Stomach (tissue), 9 donors: Measurements from ENCODE around the gene CLDN20. TPM values are rescaled to one million over a fixed set of nuclear protein-coding genes. Genes with fewer than 3 reads are reported as not detected.

Source experiments
- DNase-seq, 2 donors: peaks; one replicate each; pipeline versions ENCODE4 v3.0.0 to v3.0.0-alpha.2; 2013 to 2019
- H3K27ac ChIP-seq, 5 donors: fragments of 200-600 bp in 4 of 5; sonication (generic) in 4 of 5; one replicate each; pipeline ENCODE4 v1.5.1; 2013 to 2019; ENCODE audit warnings: mild to moderate bottlenecking in 1 of 5, moderate library complexity in 1 of 5
- H3K27me3 ChIP-seq, 3 donors: fragments of 200-600 bp; sonication (generic); one replicate each; pipeline ENCODE4 v1.5.1; 2017 to 2019; ENCODE audit warnings: mixed run types in 1 of 3
- H3K36me3 ChIP-seq, 4 donors: fragments of 200-600 bp; sonication (generic); 1 replicate in 3 of 4; 2 replicates in 1 of 4; pipeline ENCODE4 v1.5.1; 2016 to 2019
- H3K4me1 ChIP-seq, 4 donors: fragments of 200-600 bp; sonication (generic); one replicate each; pipeline ENCODE4 v1.5.1; 2016 to 2019
- H3K4me3 ChIP-seq, 4 donors: fragments of 200-600 bp; sonication (generic) in 3 of 4; one replicate each; pipeline ENCODE4 v1.5.1; 2016 to 2019; ENCODE audit warnings: mild to moderate bottlenecking in 1 of 4
- H3K9me3 ChIP-seq, 4 donors: fragments of 200-600 bp; sonication (generic); one replicate each; pipeline ENCODE4 v1.5.1; 2016 to 2019
- EP300 ChIP-seq: sonication (generic); formaldehyde crosslinking; IDR thresholded peaks from one replicate; pipeline ENCODE4 v1.6.1; 2017; ENCODE audit warnings: antibody characterized with exemption
- POLR2A ChIP-seq, 4 donors: fragments of 450-650 bp; IDR thresholded peaks; one replicate each; pipeline ENCODE4 v1.6.1; 2016; ENCODE audit warnings: antibody characterized with exemption in 4 of 4, control low read depth in 2 of 4, mild to moderate bottlenecking in 1 of 4, moderate library complexity in 1 of 4
- POLR2AphosphoS5 ChIP-seq, 3 donors: sonication (generic); formaldehyde crosslinking; IDR thresholded peaks; one replicate each; pipeline ENCODE4 v1.6.1; 2016; ENCODE audit warnings: antibody characterized with exemption in 3 of 3
- WGBS, 5 donors: extraction: QIAGEN DNeasy Blood & Tissue Kit in 3 of 5; methylation state at CpG; one replicate each; pipeline versions ENCODE4 v1.1.5 to v1.1.7; 2013 to 2018; 5-methylcytosine and 5-hydroxymethylcytosine counted together
- intact Hi-C: fragments of 100-400 bp; cut with DNase I; formaldehyde crosslinking; loops from one replicate; pipeline ENCODE4 v1.15.1; 2023; ENCODE audit warnings: low total_unique reads
- polyA plus RNA-seq, 3 donors: library from polyadenylated mRNA; stranded (reverse); fragments of 200-250 nt; gene quantifications; one replicate each; pipeline ENCODE4 v1.2.3, GENCODE V29; 2013
- total RNA-seq, 5 donors: library from RNA; depleted of rRNA; stranded (reverse); fragments of >200 nt; gene quantifications; one replicate each; pipeline versions ENCODE4 v1.1.0 to v1.2.3, GENCODE V29; 2014 to 2016
- TF ChIP-seq, protein P1 (sequence below), 7 experiments: fragments of 450-650 bp in 4 of 7; fragments of 200-600 bp in 3 of 7; sonication (generic) in 3 of 7; IDR thresholded peaks; one replicate each; pipeline ENCODE4 v1.5.1; 2016 to 2019; ENCODE audit warnings: antibody characterized with exemption in 7 of 7, control low read depth in 2 of 7, mild to moderate bottlenecking in 1 of 7
- donor health status: healthy with polysubstance abuse.
- donor health status: Bipolar disorder and iron deficiency.
- donor health status: healthy.

Gene CLDN20
- total and polyA plus RNA-seq, 8 donors = not detected

DNA sequence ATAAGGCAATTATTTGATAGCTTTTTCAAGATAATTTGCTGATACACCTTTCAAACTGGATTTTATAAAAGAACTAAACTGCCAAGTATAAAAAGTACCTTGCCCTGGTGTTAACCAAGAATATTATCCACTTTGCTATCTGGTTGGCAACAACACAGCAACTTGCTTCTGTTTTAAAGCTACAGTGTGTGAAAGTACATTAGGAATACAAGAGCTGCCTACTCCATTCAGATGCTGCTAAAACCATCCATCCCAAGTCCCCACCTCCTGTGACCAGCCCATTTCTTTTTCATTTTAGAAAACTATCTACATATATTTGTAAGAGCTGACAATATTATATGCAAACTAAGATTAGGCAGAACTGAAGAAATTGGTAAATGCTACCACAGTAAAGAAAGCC, 12.8 kb downstream of the CLDN20 start:
- TF ChIP-seq POLR2AphosphoS5 (IDR thresholded peaks at IDR 0.05) = no peak
- TF ChIP-seq POLR2A (IDR thresholded peaks at IDR 0.05) = no peak
- no peak for TF ChIP-seq EP300
- TF ChIP-seq, protein P1, sequence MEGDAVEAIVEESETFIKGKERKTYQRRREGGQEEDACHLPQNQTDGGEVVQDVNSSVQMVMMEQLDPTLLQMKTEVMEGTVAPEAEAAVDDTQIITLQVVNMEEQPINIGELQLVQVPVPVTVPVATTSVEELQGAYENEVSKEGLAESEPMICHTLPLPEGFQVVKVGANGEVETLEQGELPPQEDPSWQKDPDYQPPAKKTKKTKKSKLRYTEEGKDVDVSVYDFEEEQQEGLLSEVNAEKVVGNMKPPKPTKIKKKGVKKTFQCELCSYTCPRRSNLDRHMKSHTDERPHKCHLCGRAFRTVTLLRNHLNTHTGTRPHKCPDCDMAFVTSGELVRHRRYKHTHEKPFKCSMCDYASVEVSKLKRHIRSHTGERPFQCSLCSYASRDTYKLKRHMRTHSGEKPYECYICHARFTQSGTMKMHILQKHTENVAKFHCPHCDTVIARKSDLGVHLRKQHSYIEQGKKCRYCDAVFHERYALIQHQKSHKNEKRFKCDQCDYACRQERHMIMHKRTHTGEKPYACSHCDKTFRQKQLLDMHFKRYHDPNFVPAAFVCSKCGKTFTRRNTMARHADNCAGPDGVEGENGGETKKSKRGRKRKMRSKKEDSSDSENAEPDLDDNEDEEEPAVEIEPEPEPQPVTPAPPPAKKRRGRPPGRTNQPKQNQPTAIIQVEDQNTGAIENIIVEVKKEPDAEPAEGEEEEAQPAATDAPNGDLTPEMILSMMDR (IDR thresholded peaks at IDR 0.05) = no peak
- Histone ChIP-seq H3K27ac (peak overlapping the region in 1 of 5 donors; percentile 29), H3K36me3 (peaks cover 0 to 8% (median 3%) of the 10 kb centered on the region in 4 donors), H3K27me3 (no peaks in the 10 kb centered on the region), H3K9me3 (no peaks in the 10 kb centered on the region), H3K4me3 (no peak overlapping the region), H3K4me1 (peaks cover 0 to 57% (median 29%) of the 10 kb centered on the region in 4 donors)
- intact Hi-C loops = no loop called here
- no peak for DNase-seq

DNA sequence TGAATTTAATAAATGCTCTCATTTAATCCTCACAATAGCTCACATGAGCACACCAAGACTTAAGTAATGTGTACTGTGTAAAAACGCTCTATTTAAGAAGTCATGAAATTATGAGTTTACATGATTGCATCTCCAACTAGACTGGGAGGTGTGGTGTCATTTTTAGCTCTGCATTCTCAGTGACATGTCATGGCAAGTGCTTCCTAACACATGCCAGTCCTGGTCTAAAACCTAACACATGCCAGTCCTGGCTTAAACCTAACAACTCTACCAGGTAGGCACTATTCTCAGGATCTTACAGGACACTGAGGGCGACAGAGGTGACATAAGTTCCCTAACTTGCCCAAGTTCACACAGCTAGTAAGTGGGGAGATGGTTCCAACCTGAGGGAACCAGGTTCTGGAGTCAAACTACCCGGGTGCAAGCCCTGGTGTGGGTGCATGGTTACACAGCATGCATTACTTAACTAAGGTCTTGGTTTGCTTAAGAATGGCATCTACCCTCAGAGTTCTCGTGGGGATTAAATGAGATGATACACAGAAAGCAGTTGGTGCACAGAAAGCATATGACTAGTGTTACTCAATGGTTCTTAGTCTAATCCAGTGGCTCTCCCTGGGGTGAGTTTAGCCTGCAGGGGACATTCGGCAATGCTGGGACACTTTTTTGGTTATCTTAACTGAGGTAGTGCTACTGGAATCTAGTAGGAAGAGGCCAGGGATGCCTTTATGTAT, 14.7 kb downstream of the CLDN20 start:
- intact Hi-C loops = no loop called here
- Histone ChIP-seq H3K27me3 (no peaks in the 10 kb centered on the region), H3K27ac (no peak overlapping the region), H3K9me3 (no peaks in the 10 kb centered on the region), H3K4me3 (no peak overlapping the region), H3K4me1 (peaks cover 0 to 43% (median 20%) of the 10 kb centered on the region in 4 donors), H3K36me3 (peaks cover 0 to 16% (median 7%) of the 10 kb centered on the region in 4 donors)
- DNase-seq = no peak
- TF ChIP-seq EP300 (no peak), POLR2A (IDR thresholded peaks at IDR 0.05) (no peak), POLR2AphosphoS5 (IDR thresholded peaks at IDR 0.05) (no peak)
- TF ChIP-seq, protein P1 (IDR thresholded peaks at IDR 0.05) = no peak
- 84 to 96% (median 95%) methylated on average over 4 to 5 of the region's 5 CpGs for WGBS, 5 donors

DNA sequence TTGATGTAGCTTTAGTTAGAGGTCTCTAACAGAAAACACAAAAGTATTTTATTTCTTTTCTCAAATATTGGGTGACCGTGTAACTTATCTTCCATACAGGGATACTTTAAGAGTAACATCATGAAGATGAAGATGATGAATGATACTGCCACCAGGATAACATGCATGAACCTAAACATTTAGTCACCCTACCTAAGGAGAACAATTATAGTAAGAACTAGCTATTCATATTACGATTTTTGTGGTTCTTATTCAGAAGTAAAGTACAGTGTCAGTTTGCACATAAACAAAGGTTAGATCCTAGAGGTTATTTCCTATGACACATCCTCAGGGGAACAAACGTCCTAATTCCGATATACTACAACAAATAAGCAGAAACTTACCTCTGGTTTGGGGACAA, 21.0 kb downstream of the CLDN20 start:
- peaks cover 0 to 46% (median 40%) of the 10 kb centered on the region in 4 donors for H3K36me3 ChIP-seq
- TF ChIP-seq EP300 (no peak), POLR2A (IDR thresholded peaks at IDR 0.05) (no peak), POLR2AphosphoS5 (IDR thresholded peaks at IDR 0.05) (no peak)
- TF ChIP-seq, protein P1 (IDR thresholded peaks at IDR 0.05) = no peak
- intact Hi-C loops = no loop called here
- no peaks in the 10 kb centered on the region for H3K9me3 ChIP-seq
- H3K4me1 ChIP-seq = peaks cover 0 to 4% (median 0%) of the 10 kb centered on the region in 4 donors
- H3K27me3 ChIP-seq = no peaks in the 10 kb centered on the region
- no peak for DNase-seq
- WGBS, 5 donors = 86 to 93% (median 89%) methylated on average over 4 of the region's 4 CpGs
- H3K27ac ChIP-seq = no peak overlapping the region
- H3K4me3 ChIP-seq = no peak overlapping the region

DNA sequence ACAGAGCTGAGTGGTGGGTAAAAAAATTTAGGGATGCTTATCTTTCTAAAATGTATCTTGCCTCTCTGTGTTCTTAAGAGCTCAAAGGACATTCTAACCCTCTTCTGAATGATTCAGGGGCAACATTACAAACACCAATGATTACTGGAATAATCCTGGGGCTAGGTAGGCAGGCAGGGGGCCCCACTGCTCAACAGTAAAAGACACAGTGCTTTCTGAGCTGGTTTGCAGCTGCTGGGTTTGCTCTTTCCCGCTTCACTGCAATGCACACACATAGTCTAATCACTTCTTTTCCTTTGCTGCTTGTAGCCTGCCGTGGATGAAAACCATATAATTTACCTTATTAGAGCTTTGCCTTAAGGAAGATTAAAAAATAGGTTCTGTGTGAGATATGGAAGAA, 23.9 kb downstream of the CLDN20 start:
- no peak overlapping the region for H3K27ac ChIP-seq
- H3K36me3 ChIP-seq = peaks cover 0 to 65% (median 55%) of the 10 kb centered on the region in 4 donors
- TF ChIP-seq POLR2A (IDR thresholded peaks at IDR 0.05) (no peak), POLR2AphosphoS5 (IDR thresholded peaks at IDR 0.05) (no peak), EP300 (no peak)
- TF ChIP-seq, protein P1 (IDR thresholded peaks at IDR 0.05) = no peak
- no peaks in the 10 kb centered on the region for H3K4me1 ChIP-seq
- peak in 1 of 2 donors; percentile 13 for DNase-seq
- 75 to 85% (median 76%) methylated on average over 2 of the region's 2 CpGs for WGBS, 5 donors
- no peaks in the 10 kb centered on the region for H3K9me3 ChIP-seq
- no peak overlapping the region for H3K4me3 ChIP-seq
- H3K27me3 ChIP-seq = no peaks in the 10 kb centered on the region
- intact Hi-C loops = no loop called here
